ENCODE results near the gene RPP25L.

The RPP25L gene

GRCh38 chr9:34570809-34571480, 41.0 kb downstream of the RPP25L start:
- no peak for TF ChIP-seq CTCF (IDR thresholded peaks at IDR 0.05; ENCODE audit: extremely low read depth, insufficient read depth, missing control alignments)
- no peak for DNase-seq (ENCODE audit: low spot score)
- in situ Hi-C loops (cut with MboI; ENCODE audit: low pct_unique_long_range_greater_than_20kb, low sequenced_read_pairs, unreplicated experiment) = no loop called here

GRCh38 chr9:34570376-34570775, 41.5 kb downstream of the RPP25L start:
- TF ChIP-seq CTCF (IDR thresholded peaks at IDR 0.05; ENCODE audit: extremely low read depth, insufficient read depth, missing control alignments) = no peak
- no peak for DNase-seq (ENCODE audit: low spot score)
- in situ Hi-C loops (cut with MboI; ENCODE audit: low pct_unique_long_range_greater_than_20kb, low sequenced_read_pairs, unreplicated experiment) = no loop called here

GRCh38 chr9:34568774-34569173, 43.1 kb downstream of the RPP25L start:
- in situ Hi-C loops (cut with MboI; ENCODE audit: low pct_unique_long_range_greater_than_20kb, low sequenced_read_pairs, unreplicated experiment) = no loop called here
- DNase-seq (ENCODE audit: low spot score) = no peak

GRCh38 chr9:34568133-34568532, 43.8 kb downstream of the RPP25L start:
- TF ChIP-seq CTCF (IDR thresholded peaks at IDR 0.05; ENCODE audit: extremely low read depth, insufficient read depth, missing control alignments) = no peak
- in situ Hi-C loops (cut with MboI; ENCODE audit: low pct_unique_long_range_greater_than_20kb, low sequenced_read_pairs, unreplicated experiment) = no loop called here
- no peak for DNase-seq (ENCODE audit: low spot score)

More at GRCh38 chr9:34568774-34569173, 43.1 kb downstream of the RPP25L start:
- no peak for TF ChIP-seq CTCF (IDR thresholded peaks at IDR 0.05; ENCODE audit: extremely low read depth, insufficient read depth, missing control alignments)

GRCh38 chr9:34566972-34567371, 44.9 kb downstream of the RPP25L start:
- DNase-seq (ENCODE audit: low spot score) = no peak
- in situ Hi-C loops (cut with MboI; ENCODE audit: low pct_unique_long_range_greater_than_20kb, low sequenced_read_pairs, unreplicated experiment) = no loop called here
- TF ChIP-seq CTCF (IDR thresholded peaks at IDR 0.05; ENCODE audit: extremely low read depth, insufficient read depth, missing control alignments) = no peak

- no peak for TF ChIP-seq CTCF (IDR thresholded peaks at IDR 0.05; ENCODE audit: extremely low read depth, insufficient read depth, missing control alignments)
- in situ Hi-C loops (cut with MboI; ENCODE audit: low pct_unique_long_range_greater_than_20kb, low sequenced_read_pairs, unreplicated experiment) = no loop called here
- DNase-seq (ENCODE audit: low spot score) = no peak
Measured at GRCh38 chr9:34566322-34566721, 45.6 kb downstream of the RPP25L start.
